ENCODE results near the gene CAMSAP3.

Gene CAMSAP3

DNA sequence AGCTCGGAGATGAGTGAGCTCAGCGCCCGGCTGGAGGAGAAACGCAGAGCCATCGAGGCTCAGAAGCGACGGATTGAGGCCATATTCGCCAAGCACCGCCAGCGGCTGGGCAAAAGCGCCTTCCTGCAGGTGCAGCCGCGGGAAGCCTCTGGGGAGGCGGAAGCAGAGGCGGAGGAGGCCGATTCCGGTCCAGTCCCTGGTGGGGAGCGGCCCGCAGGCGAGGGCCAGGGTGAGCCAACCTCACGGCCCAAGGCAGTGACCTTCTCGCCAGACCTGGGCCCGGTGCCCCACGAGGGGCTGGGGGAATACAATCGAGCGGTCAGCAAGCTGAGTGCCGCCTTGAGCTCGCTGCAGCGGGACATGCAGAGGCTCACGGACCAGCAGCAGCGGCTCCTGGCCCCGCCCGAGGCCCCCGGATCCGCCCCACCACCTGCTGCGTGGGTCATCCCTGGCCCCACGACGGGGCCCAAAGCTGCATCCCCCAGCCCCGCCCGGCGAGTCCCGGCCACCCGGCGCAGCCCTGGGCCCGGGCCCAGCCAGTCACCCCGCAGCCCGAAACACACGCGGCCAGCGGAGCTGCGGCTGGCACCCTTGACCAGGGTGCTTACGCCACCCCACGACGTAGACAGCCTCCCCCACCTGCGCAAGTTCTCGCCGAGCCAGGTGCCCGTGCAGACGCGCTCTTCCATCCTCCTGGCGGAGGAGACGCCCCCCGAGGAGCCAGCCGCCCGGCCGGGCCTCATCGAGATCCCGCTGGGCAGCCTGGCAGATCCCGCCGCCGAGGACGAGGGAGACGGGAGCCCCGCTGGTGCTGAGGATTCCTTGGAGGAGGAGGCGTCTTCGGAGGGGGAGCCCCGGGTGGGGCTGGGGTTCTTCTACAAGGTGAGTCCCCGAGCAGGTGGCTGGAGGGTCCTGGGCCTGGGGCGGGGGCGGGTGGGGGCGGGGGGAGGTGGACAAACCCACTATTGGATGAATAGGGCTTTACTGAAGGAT, 16.9 kb downstream of the CAMSAP3 start:
- DNase-seq (ENCODE audit: low read depth), result no peak

DNA sequence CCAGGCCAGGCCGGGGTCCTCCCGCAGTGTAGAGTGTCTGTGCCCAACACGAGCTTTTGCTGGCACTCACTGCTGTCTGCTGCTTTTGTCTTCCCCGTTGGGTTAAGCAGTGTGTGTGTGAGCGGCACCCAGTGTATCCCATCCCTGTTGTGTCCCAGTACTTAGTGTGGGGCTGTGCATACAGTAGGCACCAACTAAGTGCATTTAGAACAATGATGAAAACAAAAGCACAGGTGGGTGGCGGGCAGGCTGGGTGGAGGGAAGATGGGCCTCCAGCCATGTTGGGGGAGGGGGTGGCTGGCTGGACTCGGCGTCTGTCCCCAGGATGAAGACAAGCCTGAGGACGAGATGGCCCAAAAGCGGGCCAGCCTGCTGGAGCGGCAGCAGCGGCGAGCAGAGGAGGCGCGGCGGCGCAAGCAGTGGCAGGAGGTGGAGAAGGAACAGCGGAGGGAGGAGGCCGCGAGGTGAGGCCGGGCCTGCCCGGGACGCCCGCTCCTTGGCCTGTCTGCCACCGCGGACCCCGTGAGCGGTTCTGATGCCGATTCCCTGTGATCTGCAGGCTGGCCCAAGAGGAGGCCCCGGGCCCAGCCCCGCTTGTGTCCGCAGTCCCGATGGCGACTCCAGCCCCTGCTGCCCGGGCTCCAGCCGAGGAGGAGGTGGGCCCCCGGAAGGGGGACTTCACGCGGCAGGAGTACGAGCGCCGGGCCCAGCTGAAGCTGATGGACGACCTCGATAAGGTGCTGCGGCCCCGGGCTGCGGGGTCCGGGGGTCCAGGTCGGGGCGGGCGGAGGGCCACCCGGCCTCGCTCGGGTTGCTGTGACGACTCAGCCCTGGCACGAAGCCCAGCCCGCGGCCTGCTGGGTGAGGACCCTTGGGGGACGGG, 19.4 kb downstream of the CAMSAP3 start:
- no peak for DNase-seq (ENCODE audit: low read depth)

DNA sequence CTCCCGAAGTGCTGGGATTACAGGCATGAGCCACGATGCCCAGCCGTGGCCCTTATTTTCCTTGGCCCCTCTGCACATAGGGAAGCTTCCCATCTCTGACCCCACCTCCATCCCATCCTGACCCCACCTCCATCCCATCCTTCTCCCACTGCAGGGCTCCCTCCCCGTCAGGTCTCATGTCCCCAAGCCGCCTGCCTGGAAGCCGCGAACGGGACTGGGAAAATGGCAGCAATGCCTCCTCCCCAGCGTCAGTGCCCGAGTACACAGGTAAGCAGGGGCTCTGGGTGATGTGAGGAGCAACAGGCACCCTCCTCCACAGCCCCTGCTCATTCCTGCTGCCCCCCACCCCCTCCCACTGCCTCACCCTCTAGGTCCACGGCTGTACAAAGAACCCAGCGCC, 21.5 kb downstream of the CAMSAP3 start:
- no peak for DNase-seq (ENCODE audit: low read depth)

DNA sequence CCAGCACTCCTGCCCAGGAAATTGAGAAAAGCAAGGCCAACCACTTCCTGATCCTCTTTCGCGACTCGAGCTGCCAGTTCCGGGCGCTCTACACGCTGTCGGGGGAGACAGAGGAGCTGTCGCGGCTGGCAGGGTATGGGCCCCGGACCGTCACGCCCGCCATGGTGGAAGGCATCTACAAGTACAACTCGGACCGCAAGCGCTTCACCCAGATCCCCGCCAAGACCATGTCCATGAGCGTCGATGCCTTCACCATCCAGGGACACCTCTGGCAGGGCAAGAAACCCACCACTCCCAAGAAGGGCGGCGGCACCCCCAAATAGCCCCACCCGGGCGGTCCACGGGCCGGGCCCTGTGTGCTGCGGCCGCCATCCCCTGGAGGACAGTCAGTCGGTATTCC, 22.1 kb downstream of the CAMSAP3 start:
- DNase-seq (ENCODE audit: low read depth), result no peak

DNA sequence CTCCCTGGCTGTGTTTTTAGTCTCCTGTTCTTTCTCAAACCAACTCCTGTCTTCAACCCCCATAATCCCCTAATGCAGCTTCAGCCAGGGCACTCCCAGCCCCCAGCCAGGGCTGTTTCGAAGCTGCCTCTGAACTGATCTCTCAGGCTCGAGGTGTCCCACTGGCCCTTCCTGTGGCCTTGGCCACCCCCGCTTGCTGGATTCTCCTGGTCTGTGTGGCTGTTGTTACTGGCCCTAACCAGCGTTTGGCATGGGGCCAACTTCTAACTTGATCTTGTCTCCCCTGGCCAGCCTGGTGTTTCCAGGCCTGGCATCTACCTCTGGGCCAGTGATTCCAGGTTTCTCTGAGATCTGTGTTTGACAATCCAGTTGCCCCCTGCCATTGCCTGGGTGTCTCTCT, 22.7 kb downstream of the CAMSAP3 start:
- no peak for DNase-seq (ENCODE audit: low read depth)

DNA sequence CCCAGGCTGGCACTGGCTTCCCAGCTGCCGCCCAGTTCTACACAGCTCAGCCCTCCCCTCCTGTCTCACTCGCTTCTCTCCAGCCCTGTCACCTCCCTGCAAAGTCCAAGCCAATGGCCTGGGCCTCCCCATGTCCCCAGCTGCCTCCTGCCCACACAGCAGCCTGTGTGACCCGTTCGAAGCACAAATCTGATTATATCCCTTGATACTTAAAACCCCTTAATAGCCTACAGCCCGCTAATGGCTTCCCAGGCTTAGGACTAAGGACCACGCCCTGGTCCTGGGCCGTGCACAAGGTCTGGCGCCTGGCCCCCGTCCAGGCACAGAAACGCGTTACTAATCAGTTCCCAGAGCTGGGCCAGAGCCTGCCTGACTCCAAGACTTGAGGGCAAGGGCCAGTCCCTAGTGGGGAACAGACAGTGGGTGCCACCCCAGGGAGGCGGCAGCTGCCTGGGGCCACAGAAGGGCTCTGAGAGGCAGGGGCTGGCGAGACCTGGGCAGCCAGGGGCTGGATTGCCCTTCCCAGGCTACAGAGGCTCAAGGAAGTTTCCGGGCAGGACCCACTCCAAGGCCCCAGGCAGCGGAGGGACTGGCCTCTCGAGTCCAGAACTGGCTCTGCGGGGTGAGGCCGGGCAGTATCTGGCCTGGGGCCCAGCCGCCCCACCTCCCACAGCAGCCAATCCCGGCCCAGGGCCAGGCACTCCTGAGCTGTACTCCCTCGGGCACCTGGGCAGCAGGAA, 23.3 kb downstream of the CAMSAP3 start:
- no peak for DNase-seq (ENCODE audit: low read depth)

DNA sequence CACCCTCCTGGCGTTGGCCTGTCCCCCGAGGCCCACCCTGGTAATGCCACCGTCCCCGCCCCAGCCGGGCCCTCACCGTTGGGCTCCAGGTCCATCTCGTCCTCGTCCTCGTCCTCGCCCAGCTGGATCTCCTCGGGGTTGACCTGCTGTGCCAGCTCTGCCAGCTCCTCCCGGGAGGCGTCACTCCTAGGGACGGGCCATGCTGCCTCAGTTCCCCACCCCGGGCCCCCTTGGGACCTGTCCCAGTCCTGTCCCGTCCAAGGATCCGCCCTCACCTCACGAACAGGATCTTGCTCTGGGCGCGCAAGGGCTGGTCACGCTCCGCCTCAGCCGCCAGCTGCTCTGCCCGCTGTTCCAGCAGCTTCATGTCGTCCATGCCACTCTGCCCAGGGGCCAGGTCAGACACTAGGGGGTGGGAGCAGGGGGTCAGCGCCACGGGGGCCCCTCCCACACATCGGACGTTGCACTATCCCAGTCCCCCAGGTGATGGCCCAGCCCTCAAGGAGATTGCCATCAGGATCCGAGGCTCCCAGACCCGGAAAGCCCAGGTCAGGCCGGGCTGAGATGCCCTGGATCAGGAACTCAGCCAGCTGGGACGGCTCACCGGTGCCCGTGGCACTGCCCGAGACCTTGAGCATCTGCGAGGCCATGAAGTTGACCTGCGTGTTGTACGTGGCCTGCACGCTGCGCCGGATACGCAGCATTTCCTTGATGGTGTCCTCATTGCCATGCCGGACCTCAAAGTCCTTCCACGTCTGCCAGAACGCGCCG, 24.2 kb downstream of the CAMSAP3 start:
- DNase-seq (ENCODE audit: low read depth), result no peak

DNA sequence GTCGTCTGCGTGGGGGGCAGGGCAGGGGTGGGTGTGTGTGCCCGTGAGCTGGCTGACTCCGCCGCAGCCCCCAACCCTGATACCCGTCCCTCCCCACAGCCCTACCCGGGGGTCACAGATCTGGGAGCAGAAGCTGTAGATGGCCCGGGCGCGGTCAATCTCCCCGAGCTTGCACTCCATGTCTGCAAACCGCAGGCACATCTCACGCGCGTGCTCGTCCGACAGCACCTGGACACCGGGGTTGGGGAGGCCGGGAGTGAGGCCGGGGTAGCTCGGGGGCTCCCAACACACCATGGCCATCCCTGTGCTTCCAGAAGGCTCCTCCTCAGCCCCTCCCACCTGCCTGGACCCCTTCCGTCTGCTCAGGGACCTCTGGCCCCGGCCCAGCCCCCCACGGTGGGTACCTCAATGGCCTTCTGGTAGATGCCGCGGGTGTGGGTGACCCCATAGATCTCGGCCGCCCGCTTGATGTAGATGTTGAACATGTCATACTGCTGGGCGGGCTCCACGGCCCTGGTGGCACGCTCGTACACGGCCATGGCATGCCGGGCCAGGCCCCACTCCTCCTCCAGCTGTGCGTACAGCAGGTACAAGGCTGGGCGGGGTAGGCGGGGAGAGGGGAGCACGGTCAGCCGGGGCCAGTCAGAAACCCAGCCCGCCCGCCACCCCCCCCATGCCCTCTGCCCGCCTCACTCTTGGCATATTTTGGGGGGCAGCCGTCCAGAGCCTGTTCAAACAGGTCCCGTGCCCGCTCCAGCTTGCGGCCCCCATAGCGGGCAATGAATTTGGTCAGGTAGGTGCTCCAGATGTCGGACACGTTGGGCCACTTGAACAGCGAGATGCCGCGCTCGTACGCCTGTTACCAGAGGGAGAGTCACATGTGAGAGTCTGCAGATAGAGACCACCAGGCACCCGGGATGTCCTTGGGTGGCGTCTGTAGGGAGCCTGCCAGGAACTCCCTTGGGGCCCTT, 25.1 kb downstream of the CAMSAP3 start:
- DNase-seq (ENCODE audit: low read depth), result no peak

DNA sequence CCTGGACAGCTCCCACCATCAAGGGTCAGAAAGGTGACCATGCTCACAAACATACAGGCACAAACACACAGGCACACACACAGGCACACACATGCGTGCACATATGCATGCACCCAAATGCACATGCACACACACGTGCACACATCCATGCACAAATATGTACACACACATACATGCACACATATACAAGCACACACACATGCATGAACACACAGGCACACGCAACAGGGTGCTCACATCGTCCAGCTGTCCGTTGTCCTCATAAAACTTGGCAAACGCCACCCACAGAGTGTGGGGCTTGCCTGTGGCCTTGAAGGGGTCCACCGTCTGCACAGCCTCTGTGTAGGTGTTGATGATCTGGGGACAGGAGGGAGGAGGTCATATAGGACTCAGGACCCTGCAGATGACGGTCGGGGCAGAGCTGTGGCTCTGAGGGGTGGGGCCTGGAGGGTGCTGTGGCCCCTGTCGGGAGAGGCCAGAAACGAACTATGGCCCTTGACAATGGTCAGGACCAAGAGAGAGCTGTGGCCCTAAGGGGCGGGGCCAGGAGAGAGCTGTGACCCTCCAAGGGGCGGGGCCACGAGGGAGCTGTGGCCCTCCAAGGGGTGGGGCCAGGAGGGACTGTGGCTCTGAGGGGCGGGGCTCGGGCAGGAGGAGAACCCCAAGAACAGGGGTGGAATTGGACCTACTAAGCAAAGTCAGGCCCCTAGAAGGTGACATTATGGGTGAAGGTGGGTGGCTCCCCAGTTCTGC, 27.4 kb downstream of the CAMSAP3 start:
- no peak for DNase-seq (ENCODE audit: low read depth)

DNA sequence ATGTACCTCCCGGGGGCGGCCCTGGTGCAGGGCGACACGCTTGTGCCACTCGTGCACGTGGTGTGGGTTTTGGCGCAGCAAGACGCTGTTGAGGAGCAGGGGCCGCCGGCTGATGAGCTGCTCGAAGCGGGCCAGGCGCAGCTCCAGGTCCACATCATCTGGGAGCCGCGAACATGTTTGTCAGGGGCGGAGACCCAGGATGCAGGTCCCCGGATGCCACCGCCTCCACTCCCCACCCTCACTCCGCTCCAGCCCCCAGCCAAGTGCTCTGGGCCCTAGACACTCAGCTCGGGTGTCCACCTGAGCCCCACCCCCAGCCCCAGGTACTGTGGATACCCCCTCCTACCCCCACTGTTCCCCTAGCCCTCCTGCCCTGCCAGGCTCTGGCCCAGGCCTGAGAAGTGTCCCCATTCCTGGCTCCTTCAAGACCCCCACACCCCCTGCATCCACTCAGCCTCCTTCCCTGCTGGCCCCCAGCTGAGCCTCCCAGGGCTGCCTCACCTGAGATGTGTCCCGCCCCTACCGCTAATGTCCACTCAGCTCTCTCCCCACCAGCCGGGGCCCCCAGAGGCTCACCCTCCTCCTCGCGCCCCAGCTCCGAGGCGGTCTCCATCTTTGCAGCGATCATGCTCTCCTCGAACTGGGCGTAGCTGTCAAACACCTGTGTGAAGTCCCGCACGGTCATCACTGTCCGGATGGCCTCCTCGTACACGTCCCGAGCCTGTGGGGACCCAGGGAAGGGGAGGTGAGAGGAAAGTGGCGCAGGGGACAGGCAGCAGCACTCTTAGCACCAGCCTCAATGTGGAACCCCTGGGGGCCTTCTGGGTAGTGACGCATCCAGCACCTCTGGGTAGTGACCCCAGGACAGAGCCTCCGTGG, 28.3 kb downstream of the CAMSAP3 start:
- DNase-seq (ENCODE audit: low read depth), result no peak

DNA sequence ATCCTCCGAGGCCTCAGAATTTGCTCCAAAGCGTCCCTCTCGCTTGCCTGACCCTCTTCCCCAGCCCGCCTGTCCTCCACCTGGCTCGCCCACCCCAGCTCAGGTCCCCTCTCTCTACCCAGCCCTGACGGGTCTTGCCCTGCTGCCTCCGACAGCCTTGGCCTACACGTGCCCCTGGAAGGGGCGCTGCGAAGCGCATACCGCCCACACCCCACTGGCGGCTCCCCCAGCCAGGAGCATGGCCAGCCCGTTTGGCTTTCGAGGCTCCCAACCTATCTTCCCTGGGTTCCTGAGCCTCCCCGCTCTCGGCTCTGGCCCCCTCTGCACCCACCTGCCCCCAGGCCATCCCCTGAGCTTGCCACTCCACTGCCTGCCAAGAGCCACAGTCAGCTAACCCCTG, 29.1 kb downstream of the CAMSAP3 start:
- no peak for DNase-seq (ENCODE audit: low read depth)

DNA sequence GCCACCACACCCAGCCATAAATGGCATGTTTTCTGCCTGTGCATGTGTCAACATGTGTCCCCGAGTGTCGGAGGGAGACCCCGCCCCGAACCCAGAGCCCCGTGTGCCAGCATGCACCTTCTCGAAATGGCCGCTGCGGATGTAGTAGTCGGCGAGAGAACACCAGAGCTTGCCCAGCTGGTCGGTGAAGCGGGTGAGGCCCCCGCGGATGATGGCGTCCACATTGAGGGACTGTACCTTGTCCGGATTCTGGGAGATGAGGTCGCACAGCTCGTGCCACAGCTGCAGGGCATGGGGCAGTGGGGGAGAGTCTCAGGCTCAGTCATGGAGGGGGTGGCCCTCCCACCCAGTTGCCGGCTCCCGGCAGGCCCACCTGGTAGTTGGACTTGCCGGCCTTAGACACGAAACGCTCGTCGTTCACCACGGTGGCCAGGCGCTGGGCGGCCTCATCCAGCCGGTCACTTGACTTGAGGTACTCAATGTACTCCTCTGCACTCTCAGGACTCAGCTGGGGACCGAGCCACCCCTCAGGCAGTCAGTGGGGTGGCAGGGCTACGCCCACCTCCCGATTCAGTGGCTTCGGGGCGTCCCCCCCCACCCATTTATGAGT, 30.2 kb downstream of the CAMSAP3 start:
- no peak for DNase-seq (ENCODE audit: low read depth)

DNA sequence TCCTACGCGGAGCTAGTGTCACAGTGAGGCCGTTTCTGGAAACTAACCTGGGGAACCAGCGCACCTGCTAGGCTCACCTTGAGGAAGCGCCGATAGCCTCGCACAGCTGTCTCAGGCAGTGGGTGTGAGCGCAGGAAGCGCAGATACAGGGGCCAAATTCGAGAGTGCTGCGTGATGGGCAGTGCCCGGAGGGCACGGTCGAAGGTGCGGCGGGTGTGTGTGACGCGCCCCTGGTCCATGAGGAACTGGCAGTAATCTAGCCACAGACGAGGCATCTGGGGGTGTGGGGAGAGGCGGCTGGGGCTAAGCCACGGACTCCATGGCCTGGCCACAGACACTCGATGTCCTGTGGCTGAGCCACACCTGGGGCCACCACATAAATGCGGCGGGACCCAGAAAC, 31.5 kb downstream of the CAMSAP3 start:
- DNase-seq (ENCODE audit: low read depth), result no peak

DNA sequence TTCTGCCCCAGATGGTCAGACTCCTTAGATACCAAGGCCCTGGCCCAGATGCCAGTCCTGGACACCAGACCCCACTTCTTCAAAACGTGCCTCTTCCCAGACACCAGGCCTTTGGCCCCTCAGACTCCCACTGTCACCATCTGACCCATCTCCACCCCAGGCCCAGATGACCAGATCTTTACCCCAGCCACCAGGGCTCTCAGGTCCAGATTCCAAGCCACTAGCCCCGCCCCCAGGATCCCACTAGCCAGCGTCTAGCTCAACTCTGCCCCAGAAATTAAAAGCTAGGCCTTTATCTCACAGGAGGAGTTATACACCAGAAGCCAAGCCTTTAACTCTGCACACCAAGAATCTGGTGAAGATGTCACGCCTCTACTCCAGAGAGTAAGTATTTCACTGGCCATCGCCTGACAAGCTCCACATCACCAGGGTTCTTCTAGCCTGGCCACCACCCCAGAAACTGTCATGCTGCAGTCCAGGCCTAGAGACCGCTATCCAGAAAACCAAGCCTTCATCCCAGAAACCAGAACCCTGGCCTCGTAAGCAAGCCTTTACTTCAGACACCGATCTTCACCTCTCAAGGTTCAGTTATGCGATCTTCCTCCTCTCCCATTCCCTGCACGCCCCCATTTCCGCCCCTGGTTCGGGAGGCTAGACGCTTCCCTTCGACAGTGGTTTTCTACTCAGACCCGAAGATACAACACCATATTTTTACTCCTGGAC, 33.1 kb downstream of the CAMSAP3 start:
- no peak for DNase-seq (ENCODE audit: low read depth)

DNA sequence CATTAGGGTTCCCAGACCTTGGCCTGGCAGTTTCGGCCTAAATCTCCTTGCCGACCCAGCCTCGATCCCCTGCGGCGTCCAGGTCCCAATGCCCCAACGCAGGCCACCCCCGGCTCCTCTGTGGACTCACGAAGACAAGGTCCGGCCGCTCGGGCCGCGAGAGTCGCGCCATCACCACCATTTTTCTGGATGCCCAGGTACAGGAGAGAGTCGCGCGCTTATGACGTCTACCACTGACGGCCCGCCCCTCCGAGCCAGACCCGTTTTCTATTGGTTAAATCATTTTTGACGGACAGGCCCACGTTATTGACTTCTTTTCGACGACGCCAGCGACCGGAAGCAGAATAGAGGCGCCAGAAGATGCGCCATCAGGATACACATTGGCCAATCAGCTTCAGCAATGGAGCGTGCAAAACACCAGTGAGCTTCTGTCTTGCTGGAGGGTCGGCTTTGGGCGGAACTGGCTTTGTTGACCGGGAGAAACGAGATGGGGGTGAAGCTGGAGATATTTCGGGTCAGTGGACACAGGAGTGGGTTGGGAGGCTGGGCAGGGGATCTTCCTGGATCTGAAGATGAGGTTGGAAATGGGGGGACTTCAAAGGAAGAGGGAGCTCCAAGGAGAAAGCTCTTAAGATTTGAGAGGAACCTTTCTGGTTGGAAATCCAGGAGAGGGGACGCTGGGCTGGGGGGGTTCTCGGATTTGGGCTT, 33.8 kb downstream of the CAMSAP3 start, which contains the start of the genes PET100 and XAB2:
Gene PET100 (plus strand): TSS at position 447 of the 708 bp plus-strand sequence. CDS start 41 bp downstream, at position 488.
Gene XAB2 (minus strand): TSS at position 199 of the 708 bp plus-strand sequence. CDS start 18 bp downstream, at position 181.
- peak; percentile 81 for DNase-seq (ENCODE audit: low read depth)

DNA sequence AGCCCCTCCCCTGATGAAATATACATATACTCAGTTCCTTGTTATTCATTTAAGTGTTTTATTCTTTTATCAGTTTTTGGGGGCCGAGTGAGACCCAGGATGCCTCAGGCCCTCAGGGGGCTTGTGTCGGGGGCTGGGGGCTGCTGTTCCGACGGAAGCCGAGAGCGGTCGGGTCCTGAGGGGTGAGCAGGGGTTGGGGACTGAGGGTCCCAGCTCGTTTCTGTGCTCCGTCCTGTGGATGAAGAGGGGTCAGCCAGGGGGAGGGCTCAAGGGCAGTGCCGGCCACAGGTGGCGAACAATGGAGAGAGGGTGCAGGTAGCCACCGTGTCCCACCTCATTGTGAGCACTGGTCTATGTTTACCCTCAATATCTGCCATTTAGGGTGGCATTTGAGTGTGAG, 35.9 kb downstream of the CAMSAP3 start:
- no peak for DNase-seq (ENCODE audit: low read depth)

Data from stimulated activated CD8-positive, alpha-beta memory T cell treated with anti-CD3 and anti-CD28 coated beads, Interleukin-7, amount 100 ng/mL, for 24 hours (primary cell).